ENCODE results near the gene CERCAM.

The CERCAM gene

DNA sequence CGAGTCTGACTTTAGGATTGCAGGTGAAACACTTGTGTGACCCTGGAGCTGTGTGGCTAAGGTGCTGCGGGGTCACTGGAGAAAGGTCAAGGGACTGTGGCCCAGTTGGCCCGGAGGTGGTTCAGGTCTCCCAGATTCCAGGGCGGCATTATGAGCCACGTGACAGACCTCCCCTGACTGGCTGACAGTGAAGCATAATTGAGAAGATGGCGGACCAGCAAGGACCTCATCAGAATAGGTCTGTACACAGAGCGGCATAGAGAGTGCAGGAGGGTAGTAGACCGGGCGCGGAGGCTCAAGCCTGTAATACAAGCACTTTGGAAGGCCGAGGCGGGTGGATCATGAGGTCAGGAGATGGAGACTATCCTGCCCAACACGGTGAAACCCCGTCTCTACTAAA lies 34.3 kb downstream of the CERCAM start:
- no peaks in the 10 kb centered on the region for H3K9me2 ChIP-seq (ENCODE audit: low read depth, low read length)
- TF ChIP-seq, protein P1, sequence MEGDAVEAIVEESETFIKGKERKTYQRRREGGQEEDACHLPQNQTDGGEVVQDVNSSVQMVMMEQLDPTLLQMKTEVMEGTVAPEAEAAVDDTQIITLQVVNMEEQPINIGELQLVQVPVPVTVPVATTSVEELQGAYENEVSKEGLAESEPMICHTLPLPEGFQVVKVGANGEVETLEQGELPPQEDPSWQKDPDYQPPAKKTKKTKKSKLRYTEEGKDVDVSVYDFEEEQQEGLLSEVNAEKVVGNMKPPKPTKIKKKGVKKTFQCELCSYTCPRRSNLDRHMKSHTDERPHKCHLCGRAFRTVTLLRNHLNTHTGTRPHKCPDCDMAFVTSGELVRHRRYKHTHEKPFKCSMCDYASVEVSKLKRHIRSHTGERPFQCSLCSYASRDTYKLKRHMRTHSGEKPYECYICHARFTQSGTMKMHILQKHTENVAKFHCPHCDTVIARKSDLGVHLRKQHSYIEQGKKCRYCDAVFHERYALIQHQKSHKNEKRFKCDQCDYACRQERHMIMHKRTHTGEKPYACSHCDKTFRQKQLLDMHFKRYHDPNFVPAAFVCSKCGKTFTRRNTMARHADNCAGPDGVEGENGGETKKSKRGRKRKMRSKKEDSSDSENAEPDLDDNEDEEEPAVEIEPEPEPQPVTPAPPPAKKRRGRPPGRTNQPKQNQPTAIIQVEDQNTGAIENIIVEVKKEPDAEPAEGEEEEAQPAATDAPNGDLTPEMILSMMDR (IDR thresholded peaks at IDR 0.05; ENCODE audit: low read length): no peak
- no peak for TF ChIP-seq EZH2 (IDR thresholded peaks at IDR 0.05; ENCODE audit: borderline replicate concordance, low read length)
- H4K20me1 ChIP-seq (ENCODE audit: insufficient read depth, low read length): no peaks in the 10 kb centered on the region
- 0 out of 2 replicates have a peak, but pooled peaks cover 7% of the 10 kb centered on the region for H3K79me2 ChIP-seq (ENCODE audit: insufficient read depth, low read length)
- H3K27me3 ChIP-seq (ENCODE audit: insufficient read depth, low read length): no peaks in the 10 kb centered on the region
- no peak overlapping the region for H3K27ac ChIP-seq (ENCODE audit: low read depth, low read length, poor library complexity, severe bottlenecking)
- peaks cover 12% of the 10 kb centered on the region for H3K4me1 ChIP-seq (ENCODE audit: insufficient read depth, low read length, severe bottlenecking)
- no peaks in the 10 kb centered on the region for H3K9me3 ChIP-seq (ENCODE audit: low read length)
- H3K36me3 ChIP-seq (ENCODE audit: insufficient read depth, low read length): peaks cover 9% of the 10 kb centered on the region
- H3K4me2 ChIP-seq (ENCODE audit: low read length): no peak overlapping the region
- H3K4me3 ChIP-seq (ENCODE audit: low read depth, low read length, poor library complexity, severe bottlenecking): no peak overlapping the region
- no peak overlapping the region for H2AFZ ChIP-seq (ENCODE audit: low read length)
- H3F3A ChIP-seq (ENCODE audit: insufficient read depth, low read length): no peaks in the 10 kb centered on the region
- H3K9ac ChIP-seq (ENCODE audit: low read length): no peak overlapping the region

DNA sequence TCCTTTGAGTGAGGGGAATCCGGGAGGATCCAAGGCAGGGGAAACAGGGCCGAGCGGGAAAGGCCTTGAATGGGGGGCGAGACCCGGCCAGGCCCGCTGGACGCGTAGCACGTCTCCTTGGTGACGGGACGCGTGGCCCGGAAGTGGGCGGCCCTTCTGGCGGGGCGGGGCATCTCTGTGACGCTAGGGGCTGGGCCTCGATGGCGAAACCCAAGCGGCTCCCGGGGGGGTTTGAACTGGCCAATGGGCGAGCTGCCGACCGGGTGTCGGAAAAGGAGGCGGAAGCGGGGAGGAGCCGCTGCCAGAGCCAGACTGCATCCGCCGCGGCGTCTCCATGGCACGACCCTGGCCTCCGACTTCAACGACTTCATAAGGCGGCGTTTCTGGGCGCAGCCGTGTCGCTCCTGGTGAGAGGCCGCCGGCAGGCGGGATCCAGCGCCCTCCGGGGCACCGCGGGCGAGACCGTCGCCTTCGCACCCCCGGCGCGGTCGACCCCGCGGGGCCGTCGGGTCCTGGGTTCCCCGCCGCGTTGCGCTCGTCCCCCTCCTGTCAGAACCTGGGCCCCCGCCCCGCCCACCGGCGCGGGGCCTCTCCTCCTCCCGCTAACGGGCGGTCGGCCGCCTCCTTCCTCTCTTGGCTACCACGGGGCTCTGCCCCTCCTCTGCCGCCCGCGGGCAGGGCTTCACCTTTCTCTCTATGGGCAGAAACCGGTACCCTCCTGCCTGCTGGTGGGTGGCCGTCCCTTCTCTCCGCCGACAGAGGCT lies 35.4 kb downstream of the CERCAM start, which contains the start of gene ODF2:
ODF2 (plus strand) TSS at position 158 of the 764 bp plus-strand sequence; CDS start at position 244, 86 bp downstream.
- 0 out of 2 replicates have a peak, but pooled peaks cover 7% of the 10 kb centered on the region for H3K79me2 ChIP-seq (ENCODE audit: insufficient read depth, low read length)
- H3K27ac ChIP-seq (ENCODE audit: low read depth, low read length, poor library complexity, severe bottlenecking): peak within 1 kb of the TSS; percentile 59
- H3K36me3 ChIP-seq (ENCODE audit: insufficient read depth, low read length): peaks cover 20% of the 10 kb centered on the region
- H4K20me1 ChIP-seq (ENCODE audit: insufficient read depth, low read length): no peaks in the 10 kb centered on the region
- peak within 1 kb of the TSS; percentile 85 for H3K9ac ChIP-seq (ENCODE audit: low read length)
- H2AFZ ChIP-seq (ENCODE audit: low read length): no peak within 1 kb of the TSS
- H3K4me3 ChIP-seq (ENCODE audit: low read depth, low read length, poor library complexity, severe bottlenecking): peak within 1 kb of the TSS; percentile 84
- H3K4me1 ChIP-seq (ENCODE audit: insufficient read depth, low read length, severe bottlenecking): peaks cover 12% of the 10 kb centered on the region
- no peaks in the 10 kb centered on the region for H3K9me3 ChIP-seq (ENCODE audit: low read length)
- no peaks in the 10 kb centered on the region for H3F3A ChIP-seq (ENCODE audit: insufficient read depth, low read length)
- TF ChIP-seq, protein P1 (IDR thresholded peaks at IDR 0.05; ENCODE audit: low read length): no peak
- no peak for TF ChIP-seq EZH2 (IDR thresholded peaks at IDR 0.05; ENCODE audit: borderline replicate concordance, low read length)
- no peaks in the 10 kb centered on the region for H3K27me3 ChIP-seq (ENCODE audit: insufficient read depth, low read length)
- H3K9me2 ChIP-seq (ENCODE audit: low read depth, low read length): no peaks in the 10 kb centered on the region
- H3K4me2 ChIP-seq (ENCODE audit: low read length): peak within 1 kb of the TSS; percentile 78

DNA sequence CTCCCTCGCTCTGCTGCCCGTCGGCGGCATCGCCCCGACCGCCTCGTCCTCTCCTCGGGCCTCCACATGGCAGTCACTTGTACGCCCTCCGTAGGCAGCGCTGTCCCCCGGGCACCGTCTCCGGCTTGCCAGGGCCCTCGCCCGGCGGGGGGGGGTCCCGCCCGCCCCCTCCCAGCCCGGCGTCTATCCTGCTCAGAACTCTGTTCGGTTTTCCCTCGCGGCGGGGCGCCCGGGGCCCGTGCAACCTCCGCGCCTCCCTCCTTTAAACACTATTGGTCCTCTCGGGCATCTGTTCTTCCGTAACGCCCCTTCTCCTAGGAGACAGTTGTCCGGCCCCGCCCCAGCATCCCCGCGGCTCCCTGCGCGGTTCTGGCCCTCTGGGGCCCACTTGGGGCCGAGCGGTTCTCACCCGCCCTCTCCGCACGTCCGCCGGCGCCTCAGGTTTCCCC lies 36.0 kb downstream of the CERCAM start:
- H3K4me3 ChIP-seq (ENCODE audit: low read depth, low read length, poor library complexity, severe bottlenecking): peak overlapping the region; percentile 84

More for the DNA sequence above, 36.0 kb downstream of the CERCAM start:
- H3K27ac ChIP-seq (ENCODE audit: low read depth, low read length, poor library complexity, severe bottlenecking): peak overlapping the region; percentile 59
- no peaks in the 10 kb centered on the region for H3K27me3 ChIP-seq (ENCODE audit: insufficient read depth, low read length)
- peak overlapping the region; percentile 78 for H3K4me2 ChIP-seq (ENCODE audit: low read length)
- peaks cover 12% of the 10 kb centered on the region for H3K4me1 ChIP-seq (ENCODE audit: insufficient read depth, low read length, severe bottlenecking)
- no peaks in the 10 kb centered on the region for H3K9me3 ChIP-seq (ENCODE audit: low read length)
- no peak overlapping the region for H2AFZ ChIP-seq (ENCODE audit: low read length)
- TF ChIP-seq, protein P1 (IDR thresholded peaks at IDR 0.05; ENCODE audit: low read length): no peak
- no peak for TF ChIP-seq EZH2 (IDR thresholded peaks at IDR 0.05; ENCODE audit: borderline replicate concordance, low read length)
- peaks cover 26% of the 10 kb centered on the region for H3K36me3 ChIP-seq (ENCODE audit: insufficient read depth, low read length)
- no peaks in the 10 kb centered on the region for H3K9me2 ChIP-seq (ENCODE audit: low read depth, low read length)
- H3K79me2 ChIP-seq (ENCODE audit: insufficient read depth, low read length): 0 out of 2 replicates have a peak, but pooled peaks cover 7% of the 10 kb centered on the region
- no peaks in the 10 kb centered on the region for H4K20me1 ChIP-seq (ENCODE audit: insufficient read depth, low read length)
- peak overlapping the region; percentile 85 for H3K9ac ChIP-seq (ENCODE audit: low read length)
- H3F3A ChIP-seq (ENCODE audit: insufficient read depth, low read length): no peaks in the 10 kb centered on the region
